B cell (primary cell): ENCODE results near the gene PMVK. TPM values are rescaled to one million over a fixed set of nuclear protein-coding genes. Genes with fewer than 3 reads are reported as not detected.

Experiments
- ATAC-seq: fragments of 200-7000 bp; cut with Tn5 transposase; one replicate; pipeline ENCODE4 v1.10.0; 2021; ENCODE audit warnings: low read depth, mild to moderate bottlenecking, moderate number of reproducible peaks, moderate library complexity
- CTCF ChIA-PET: fragments of 350-600 bp; sonication (Branson Sonifier 250); formaldehyde crosslinking; loops from one replicate; lab custom pipeline; 2021; ENCODE audit warnings: antibody characterized with exemption, inconsistent platforms; lab: Charles Lee
- POLR2A ChIA-PET: fragments of 350-600 bp; sonication (Branson Sonifier 250); formaldehyde crosslinking; loops from one replicate; lab custom pipeline; 2021; ENCODE audit warnings: antibody characterized with exemption; lab: Charles Lee
- DNase-seq: peaks from one replicate; pipeline ENCODE4 v3.0.0; 2013
- H2AFZ ChIP-seq: 2 replicates; pipeline ENCODE4 v1.6.1; 2012; ENCODE audit warnings: mild to moderate bottlenecking, low read depth, low read length; ENCODE audit not compliant: insufficient read depth, poor library complexity, severe bottlenecking
- H3K27ac ChIP-seq, 2 donors: 1 replicate in 1 of 2; 2 replicates in 1 of 2; pipeline ENCODE4 v1.5.1; 2012 to 2013; ENCODE audit warnings: low read length in 2 of 2, mild to moderate bottlenecking in 2 of 2, moderate library complexity in 1 of 2
- H3K27me3 ChIP-seq, 4 experiments: fragments of 200-600 bp in 1 of 4; sonication (generic) in 1 of 4; replicated peaks in 1 of 4; 1 replicate in 2 of 4; 2 replicates in 2 of 4; pipeline versions ENCODE4 v1.6.1 to v1.7.0; 2013 to 2016; ENCODE audit warnings: low read length in 3 of 4, mild to moderate bottlenecking in 2 of 4, mixed read lengths in 1 of 4, moderate library complexity in 1 of 4; ENCODE audit not compliant: insufficient read depth in 4 of 4, control insufficient read depth in 3 of 4; ENCODE audit errors: control extremely low read depth in 1 of 4
- H3K36me3 ChIP-seq, 2 experiments: replicated peaks in 1 of 2; 1 replicate in 1 of 2; 2 replicates in 1 of 2; pipeline versions ENCODE4 v1.6.1 to v1.7.1; 2013; ENCODE audit warnings: low read length in 1 of 2; ENCODE audit not compliant: insufficient read depth in 2 of 2, control insufficient read depth in 1 of 2; ENCODE audit errors: control extremely low read depth in 1 of 2, extremely low read depth in 1 of 2
- H3K4me1 ChIP-seq, 2 donors: fragments of 200-600 bp in 1 of 2; sonication (generic) in 1 of 2; 1 replicate in 1 of 2; 2 replicates in 1 of 2; pipeline versions ENCODE4 v1.5.1 to v1.6.1; 2013 to 2017; ENCODE audit warnings: low read length in 2 of 2; ENCODE audit not compliant: control insufficient read depth in 2 of 2, insufficient read depth in 2 of 2
- H3K4me2 ChIP-seq: replicated peaks from 2 replicates; pipeline ENCODE3; 2012; ENCODE audit warnings: mild to moderate bottlenecking, low read depth, low read length; ENCODE audit not compliant: poor library complexity, severe bottlenecking
- H3K4me3 ChIP-seq, 5 experiments: fragments of 200-600 bp in 1 of 5; sonication (generic) in 1 of 5; 1 replicate in 3 of 5; 2 replicates in 2 of 5; pipeline versions ENCODE4 v1.5.1 to v1.7.0; 2011 to 2016; ENCODE audit warnings: low read length in 4 of 5, mild to moderate bottlenecking in 4 of 5, low read depth in 2 of 5, control low read depth in 1 of 5, moderate library complexity in 1 of 5; ENCODE audit not compliant: insufficient read depth in 1 of 5; ENCODE audit errors: control extremely low read depth in 1 of 5, extremely low read depth in 1 of 5
- H3K79me2 ChIP-seq: fragments of 200-600 bp; sonication (generic); one replicate; pipeline ENCODE4 v1.6.0; 2016; ENCODE audit warnings: low read length; ENCODE audit not compliant: control insufficient read depth, insufficient read depth
- H3K9ac ChIP-seq: fragments of 200-600 bp; sonication (generic); 2 replicates; pipeline ENCODE4 v1.6.1; 2017; ENCODE audit warnings: mild to moderate bottlenecking, low read length, moderate library complexity
- H3K9me3 ChIP-seq, 3 donors: one replicate each; pipeline versions ENCODE4 v1.6.1 to v1.7.1; 2013; ENCODE audit warnings: low read length in 2 of 3; ENCODE audit not compliant: control insufficient read depth in 2 of 3, insufficient read depth in 1 of 3; ENCODE audit errors: control extremely low read depth in 1 of 3
- H4K20me1 ChIP-seq: 2 replicates; pipeline ENCODE4 v1.6.0; 2012; ENCODE audit warnings: mild to moderate bottlenecking, low read length; ENCODE audit not compliant: insufficient read depth, control insufficient read depth, poor library complexity, severe bottlenecking
- H3K27ac Mint-ChIP-seq: one replicate; pipeline ENCODE4 v1.8.0; 2021; ENCODE audit warnings: mixed read lengths
- H3K27me3 Mint-ChIP-seq: one replicate; pipeline ENCODE4 v1.8.0; 2021; ENCODE audit warnings: mixed read lengths
- H3K4me1 Mint-ChIP-seq: one replicate; pipeline ENCODE4 v1.8.0; 2021; ENCODE audit warnings: mixed read lengths
- H3K4me3 Mint-ChIP-seq: one replicate; pipeline ENCODE4 v1.8.0; 2021; ENCODE audit warnings: mixed read lengths
- H3K9me3 Mint-ChIP-seq: one replicate; pipeline ENCODE4 v1.8.0; 2022; ENCODE audit warnings: mixed read lengths; ENCODE audit not compliant: insufficient read depth
- EZH2 ChIP-seq: IDR thresholded peaks from 2 replicates; pipeline ENCODE4 v1.6.1; 2012; ENCODE audit warnings: borderline replicate concordance, low read depth, mild to moderate bottlenecking, moderate library complexity, low read length; ENCODE audit not compliant: insufficient read depth, poor library complexity, severe bottlenecking
- WGBS: methylation state at CpG from one replicate; pipeline ENCODE4 v1.1.5; 2013; ENCODE audit warnings: missing lambda C conversion rate; ENCODE audit not compliant: insufficient coverage; 5-methylcytosine and 5-hydroxymethylcytosine counted together
- intact Hi-C: fragments of 100-400 bp; cut with micrococcal nuclease; formaldehyde crosslinking; loops from one replicate; pipeline ENCODE4 v1.10.0; 2022
- polyA plus RNA-seq: library from polyadenylated mRNA; depleted of rRNA; stranded (reverse); fragments of >200 nt; gene quantifications from 2 replicates; pipeline ENCODE4 v1.2.3, GENCODE V29; 2012
- total RNA-seq, 2 donors: library from RNA; stranded (reverse); fragments of 120-200 nt in 1 of 2; gene quantifications; 1 replicate in 1 of 2; 2 replicates in 1 of 2; pipeline versions ENCODE4 v1.2.3 to v1.2.4, GENCODE V29; 2013 to 2022
- TF ChIP-seq, protein P1 (sequence below): fragments of 200-600 bp; IDR thresholded peaks from one replicate; pipeline ENCODE4 v1.8.0; 2022; ENCODE audit warnings: antibody characterized with exemption, mild to moderate bottlenecking

The PMVK gene
- total and polyA plus RNA-seq, 2 donors (not counting 1 experiment from before 2014, with no cell fraction given) = 15.0 to 15.4 TPM

DNA sequence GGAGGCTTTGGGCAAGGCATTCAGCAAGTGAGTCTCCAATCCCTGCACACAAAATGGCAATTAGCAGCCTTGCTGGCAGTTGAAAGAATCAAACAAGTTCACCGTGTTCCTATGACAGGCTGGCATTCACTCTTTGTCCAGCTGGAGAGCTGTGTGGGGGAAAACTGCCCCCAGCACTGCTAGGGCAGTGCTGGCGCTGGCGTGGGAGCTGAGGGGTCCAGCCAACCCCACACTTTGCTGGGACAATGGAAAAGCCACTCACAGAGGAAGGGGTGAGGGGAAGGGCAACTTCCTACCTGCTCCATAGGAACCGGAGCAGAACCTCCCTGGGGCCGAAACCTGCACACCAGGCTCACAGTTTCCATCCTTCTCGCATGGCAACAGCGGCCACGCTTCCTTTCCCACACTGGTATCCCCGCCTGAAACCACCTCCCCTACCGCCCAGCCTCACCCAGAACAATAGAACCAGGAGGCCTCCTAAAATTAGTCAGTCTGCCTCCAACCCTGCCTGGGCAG lies 39.7 kb downstream of the PMVK start:
- H3K9me3 ChIP-seq = no peaks in the 10 kb centered on the region
- ChIA-PET CTCF (interaction anchor here (1.9 kb wide), 1 partner anchor 19 kb away, joined by 5 read pairs; no protein-coding TSS in a partner anchor), POLR2A (interaction anchor here (0.5 to 0.7 kb wide), 2 partner anchors 76 to 561 kb away, joined by 3 read pairs; no protein-coding TSS in a partner anchor)
- H3K79me2 ChIP-seq = no peaks in the 10 kb centered on the region
- no peak overlapping the region for H3K4me3 ChIP-seq
- no peak overlapping the region for H3K9ac ChIP-seq
- Mint-ChIP-seq H3K4me1 (no peaks in the 10 kb centered on the region), H3K4me3 (no peak overlapping the region), H3K9me3 (no peaks in the 10 kb centered on the region), H3K27ac (no peak overlapping the region), H3K27me3 (no peaks in the 10 kb centered on the region)
- no peaks in the 10 kb centered on the region for H3K27me3 ChIP-seq
- H3K27ac ChIP-seq = no peak overlapping the region
- no peak overlapping the region for H3K4me2 ChIP-seq
- H4K20me1 ChIP-seq = no peaks in the 10 kb centered on the region
- intact Hi-C loops = no loop called here
- TF ChIP-seq, protein P1, sequence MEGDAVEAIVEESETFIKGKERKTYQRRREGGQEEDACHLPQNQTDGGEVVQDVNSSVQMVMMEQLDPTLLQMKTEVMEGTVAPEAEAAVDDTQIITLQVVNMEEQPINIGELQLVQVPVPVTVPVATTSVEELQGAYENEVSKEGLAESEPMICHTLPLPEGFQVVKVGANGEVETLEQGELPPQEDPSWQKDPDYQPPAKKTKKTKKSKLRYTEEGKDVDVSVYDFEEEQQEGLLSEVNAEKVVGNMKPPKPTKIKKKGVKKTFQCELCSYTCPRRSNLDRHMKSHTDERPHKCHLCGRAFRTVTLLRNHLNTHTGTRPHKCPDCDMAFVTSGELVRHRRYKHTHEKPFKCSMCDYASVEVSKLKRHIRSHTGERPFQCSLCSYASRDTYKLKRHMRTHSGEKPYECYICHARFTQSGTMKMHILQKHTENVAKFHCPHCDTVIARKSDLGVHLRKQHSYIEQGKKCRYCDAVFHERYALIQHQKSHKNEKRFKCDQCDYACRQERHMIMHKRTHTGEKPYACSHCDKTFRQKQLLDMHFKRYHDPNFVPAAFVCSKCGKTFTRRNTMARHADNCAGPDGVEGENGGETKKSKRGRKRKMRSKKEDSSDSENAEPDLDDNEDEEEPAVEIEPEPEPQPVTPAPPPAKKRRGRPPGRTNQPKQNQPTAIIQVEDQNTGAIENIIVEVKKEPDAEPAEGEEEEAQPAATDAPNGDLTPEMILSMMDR = no peak
- no peak for TF ChIP-seq EZH2
- H3K36me3 ChIP-seq = no peaks in the 10 kb centered on the region
- ATAC-seq = no peak
- H3K4me1 ChIP-seq = no peaks in the 10 kb centered on the region
- no peak for DNase-seq
- H2AFZ ChIP-seq = no peak overlapping the region
- 85% methylated on average over 9 of the region's 10 CpGs for WGBS

DNA sequence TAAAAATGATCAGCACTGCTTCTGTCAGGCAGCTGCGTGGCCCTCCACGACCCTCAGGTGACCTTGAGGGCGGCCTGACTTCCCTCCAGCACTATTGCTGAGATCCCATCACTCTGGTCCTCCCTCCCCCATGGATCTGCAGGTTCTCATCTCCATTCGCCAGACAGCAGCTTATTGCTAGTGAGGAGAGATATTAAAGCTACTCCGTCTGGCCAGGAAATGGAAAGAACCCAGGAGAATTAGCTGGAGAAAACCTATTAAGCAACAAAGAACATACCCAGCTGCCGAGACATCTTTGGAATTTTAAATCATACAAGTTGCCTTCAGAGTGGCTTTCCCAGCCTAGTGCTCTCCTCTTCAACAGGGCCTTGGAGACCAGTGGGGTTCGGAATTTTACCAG lies 40.7 kb downstream of the PMVK start:
- 95% methylated on average over 2 of the region's 7 CpGs for WGBS
- Histone ChIP-seq H3K9me3 (no peaks in the 10 kb centered on the region), H2AFZ (no peak overlapping the region), H3K27ac (no peak overlapping the region), H3K4me1 (no peaks in the 10 kb centered on the region), H3K27me3 (no peaks in the 10 kb centered on the region), H4K20me1 (no peaks in the 10 kb centered on the region), H3K36me3 (no peaks in the 10 kb centered on the region), H3K4me3 (no peak overlapping the region), H3K79me2 (no peaks in the 10 kb centered on the region), H3K9ac (no peak overlapping the region), H3K4me2 (no peak overlapping the region)
- no peak overlapping the region for H3K4me3 Mint-ChIP-seq
- CTCF ChIA-PET = interaction anchor here (1.9 kb wide), 1 partner anchor 18 kb away, joined by 5 read pairs; no protein-coding TSS in a partner anchor
- DNase-seq (no peak), ATAC-seq (no peak)
- H3K4me1 Mint-ChIP-seq = no peaks in the 10 kb centered on the region
- POLR2A ChIA-PET = no interaction called here
- H3K27ac Mint-ChIP-seq = no peak overlapping the region
- H3K27me3 Mint-ChIP-seq = no peaks in the 10 kb centered on the region
- intact Hi-C loops = no loop called here
- TF ChIP-seq EZH2 = no peak
- TF ChIP-seq, protein P1 = no peak
- H3K9me3 Mint-ChIP-seq = no peaks in the 10 kb centered on the region
